ENCODE measurements around the gene GNG7.
A peak's percentile ranks its signal among the peaks of the same experiment; 100 is the strongest.

GNG7 gene

GRCh38 chr19:2700660-2701360 is 1.7 kb downstream of the GNG7 start:
- no peaks in the 10 kb centered on the region for H3K36me3 ChIP-seq (ENCODE audit: control insufficient read depth in 4 of 4, insufficient read depth in 4 of 4, low read length in 3 of 4)
- WGBS (ENCODE audit: insufficient coverage): 94% methylated on average over 26 of the region's 26 CpGs
- H3K27me3 ChIP-seq (replicated peaks in 2 of 5; ENCODE audit: control insufficient read depth in 4 of 5, insufficient read depth in 5 of 5, low read length in 4 of 5): no peaks in the 10 kb centered on the region
- ChIA-PET CTCF (interaction anchor here (1.3 kb wide), 2 partner anchors 18 to 47 kb away, joined by 3 to 4 read pairs; no protein-coding TSS in a partner anchor), POLR2A (no interaction called here)
- DNase-seq: no peak
- peak overlapping the region in 1 of 7 experiments; percentile 73 for H3K4me3 ChIP-seq (ENCODE audit: control insufficient read depth in 1 of 7, extremely low read depth in 1 of 7, insufficient read depth in 4 of 7, low read depth in 2 of 7, low read length in 6 of 7)
- H3K4me1 ChIP-seq (ENCODE audit: control extremely low read depth in 1 of 4, control insufficient read depth in 4 of 4, insufficient read depth in 4 of 4, low read length in 3 of 4): peaks cover 0 to 16% (median 12%) of the 10 kb centered on the region in 4 experiments
- H3K9me3 ChIP-seq (ENCODE audit: control extremely low read depth in 1 of 5, control insufficient read depth in 4 of 5, insufficient read depth in 2 of 5, low read depth in 1 of 5, low read length in 4 of 5): no peaks in the 10 kb centered on the region
- H3K27ac ChIP-seq (ENCODE audit: insufficient read depth in 1 of 2, low read depth in 1 of 2, low read length in 2 of 2, poor library complexity in 1 of 2, severe bottlenecking in 2 of 2): no peak overlapping the region

GRCh38 chr19:2699413-2700140 is 2.9 kb downstream of the GNG7 start:
- DNase-seq: no peak
- Histone ChIP-seq H3K36me3 (ENCODE audit: control insufficient read depth in 4 of 4, insufficient read depth in 4 of 4, low read length in 3 of 4) (no peaks in the 10 kb centered on the region), H3K9me3 (ENCODE audit: control extremely low read depth in 1 of 5, control insufficient read depth in 4 of 5, insufficient read depth in 2 of 5, low read depth in 1 of 5, low read length in 4 of 5) (no peaks in the 10 kb centered on the region), H3K4me3 (ENCODE audit: control insufficient read depth in 1 of 7, extremely low read depth in 1 of 7, insufficient read depth in 4 of 7, low read depth in 2 of 7, low read length in 6 of 7) (no peak overlapping the region), H3K4me1 (ENCODE audit: control extremely low read depth in 1 of 4, control insufficient read depth in 4 of 4, insufficient read depth in 4 of 4, low read length in 3 of 4) (peaks cover 4 to 29% (median 24%) of the 10 kb centered on the region in 4 experiments), H3K27me3 (replicated peaks in 2 of 5; ENCODE audit: control insufficient read depth in 4 of 5, insufficient read depth in 5 of 5, low read length in 4 of 5) (no peaks in the 10 kb centered on the region), H3K27ac (ENCODE audit: insufficient read depth in 1 of 2, low read depth in 1 of 2, low read length in 2 of 2, poor library complexity in 1 of 2, severe bottlenecking in 2 of 2) (no peak overlapping the region)
- ChIA-PET CTCF (interaction anchor here (0.5 to 1.1 kb wide), 2 partner anchors 12 to 82 kb away, joined by 3 to 4 read pairs; no protein-coding TSS in a partner anchor), POLR2A (no interaction called here)
- 91% methylated on average over 13 of the region's 15 CpGs for WGBS (ENCODE audit: insufficient coverage)

- ChIA-PET CTCF (interaction anchor here (1.2 to 1.3 kb wide), 2 partner anchors 12 to 60 kb away, joined by 3 to 4 read pairs; no protein-coding TSS in a partner anchor), POLR2A (interaction anchor here (1.0 kb wide), 1 partner anchor 46 kb away, joined by 3 read pairs; the partner anchor contains the start of gene SLC39A3)
- H3K36me3 ChIP-seq (ENCODE audit: control insufficient read depth in 4 of 4, insufficient read depth in 4 of 4, low read length in 3 of 4): peaks cover 0 to 2% (median 0%) of the 10 kb centered on the region in 4 experiments
- no peaks in the 10 kb centered on the region for H3K9me3 ChIP-seq (ENCODE audit: control extremely low read depth in 1 of 5, control insufficient read depth in 4 of 5, insufficient read depth in 2 of 5, low read depth in 1 of 5, low read length in 4 of 5)
- no peaks in the 10 kb centered on the region for H3K27me3 ChIP-seq (replicated peaks in 2 of 5; ENCODE audit: control insufficient read depth in 4 of 5, insufficient read depth in 5 of 5, low read length in 4 of 5)
- DNase-seq: no peak
- no peak overlapping the region for H3K4me3 ChIP-seq (ENCODE audit: control insufficient read depth in 1 of 7, extremely low read depth in 1 of 7, insufficient read depth in 4 of 7, low read depth in 2 of 7, low read length in 6 of 7)
- H3K27ac ChIP-seq (ENCODE audit: insufficient read depth in 1 of 2, low read depth in 1 of 2, low read length in 2 of 2, poor library complexity in 1 of 2, severe bottlenecking in 2 of 2): peak overlapping the region in 1 of 2 experiments; percentile 63
- peaks cover 4 to 29% (median 22%) of the 10 kb centered on the region in 4 experiments for H3K4me1 ChIP-seq (ENCODE audit: control extremely low read depth in 1 of 4, control insufficient read depth in 4 of 4, insufficient read depth in 4 of 4, low read length in 3 of 4)
- 90% methylated on average over 5 of the region's 5 CpGs for WGBS (ENCODE audit: insufficient coverage)
These were observed 8.3 kb downstream of the GNG7 start for GRCh38 chr19:2694196-2694595.

GRCh38 chr19:2693492-2694160 is 8.9 kb downstream of the GNG7 start:
- Histone ChIP-seq H3K27ac (ENCODE audit: insufficient read depth in 1 of 2, low read depth in 1 of 2, low read length in 2 of 2, poor library complexity in 1 of 2, severe bottlenecking in 2 of 2) (peak overlapping the region in 1 of 2 experiments; percentile 7), H3K27me3 (replicated peaks in 2 of 5; ENCODE audit: control insufficient read depth in 4 of 5, insufficient read depth in 5 of 5, low read length in 4 of 5) (no peaks in the 10 kb centered on the region), H3K36me3 (ENCODE audit: control insufficient read depth in 4 of 4, insufficient read depth in 4 of 4, low read length in 3 of 4) (peaks cover 0 to 2% (median 0%) of the 10 kb centered on the region in 4 experiments), H3K4me1 (ENCODE audit: control extremely low read depth in 1 of 4, control insufficient read depth in 4 of 4, insufficient read depth in 4 of 4, low read length in 3 of 4) (peaks cover 4 to 29% (median 22%) of the 10 kb centered on the region in 4 experiments), H3K9me3 (ENCODE audit: control extremely low read depth in 1 of 5, control insufficient read depth in 4 of 5, insufficient read depth in 2 of 5, low read depth in 1 of 5, low read length in 4 of 5) (no peaks in the 10 kb centered on the region), H3K4me3 (ENCODE audit: control insufficient read depth in 1 of 7, extremely low read depth in 1 of 7, insufficient read depth in 4 of 7, low read depth in 2 of 7, low read length in 6 of 7) (no peak overlapping the region)
- DNase-seq: no peak
- POLR2A ChIA-PET: interaction anchor here (0.7 to 1.0 kb wide), 2 partner anchors 46 to 187 kb away, joined by 3 to 4 read pairs; partner anchors contain the start of gene SLC39A3
- WGBS (ENCODE audit: insufficient coverage): 93% methylated on average over 5 of the region's 12 CpGs
- CTCF ChIA-PET: no interaction called here

GRCh38 chr19:2691951-2692350 is 10.5 kb downstream of the GNG7 start:
- 98% methylated on average over 9 of the region's 9 CpGs for WGBS (ENCODE audit: insufficient coverage)
- Histone ChIP-seq H3K4me3 (ENCODE audit: control insufficient read depth in 1 of 7, extremely low read depth in 1 of 7, insufficient read depth in 4 of 7, low read depth in 2 of 7, low read length in 6 of 7) (no peak overlapping the region), H3K36me3 (ENCODE audit: control insufficient read depth in 4 of 4, insufficient read depth in 4 of 4, low read length in 3 of 4) (peaks cover 0 to 2% (median 0%) of the 10 kb centered on the region in 4 experiments), H3K9me3 (ENCODE audit: control extremely low read depth in 1 of 5, control insufficient read depth in 4 of 5, insufficient read depth in 2 of 5, low read depth in 1 of 5, low read length in 4 of 5) (no peaks in the 10 kb centered on the region), H3K27me3 (replicated peaks in 2 of 5; ENCODE audit: control insufficient read depth in 4 of 5, insufficient read depth in 5 of 5, low read length in 4 of 5) (no peaks in the 10 kb centered on the region), H3K4me1 (ENCODE audit: control extremely low read depth in 1 of 4, control insufficient read depth in 4 of 4, insufficient read depth in 4 of 4, low read length in 3 of 4) (peaks cover 4 to 29% (median 22%) of the 10 kb centered on the region in 4 experiments), H3K27ac (ENCODE audit: insufficient read depth in 1 of 2, low read depth in 1 of 2, low read length in 2 of 2, poor library complexity in 1 of 2, severe bottlenecking in 2 of 2) (no peak overlapping the region)
- POLR2A ChIA-PET: no interaction called here
- DNase-seq: no peak
- CTCF ChIA-PET: no interaction called here

GRCh38 chr19:2690856-2691255 is 11.6 kb downstream of the GNG7 start:
- Histone ChIP-seq H3K4me3 (ENCODE audit: control insufficient read depth in 1 of 7, extremely low read depth in 1 of 7, insufficient read depth in 4 of 7, low read depth in 2 of 7, low read length in 6 of 7) (no peak overlapping the region), H3K9me3 (ENCODE audit: control extremely low read depth in 1 of 5, control insufficient read depth in 4 of 5, insufficient read depth in 2 of 5, low read depth in 1 of 5, low read length in 4 of 5) (no peaks in the 10 kb centered on the region), H3K36me3 (ENCODE audit: control insufficient read depth in 4 of 4, insufficient read depth in 4 of 4, low read length in 3 of 4) (peaks cover 0 to 3% (median 1%) of the 10 kb centered on the region in 4 experiments), H3K27me3 (replicated peaks in 2 of 5; ENCODE audit: control insufficient read depth in 4 of 5, insufficient read depth in 5 of 5, low read length in 4 of 5) (no peaks in the 10 kb centered on the region), H3K4me1 (ENCODE audit: control extremely low read depth in 1 of 4, control insufficient read depth in 4 of 4, insufficient read depth in 4 of 4, low read length in 3 of 4) (peaks cover 4 to 24% (median 21%) of the 10 kb centered on the region in 4 experiments), H3K27ac (ENCODE audit: insufficient read depth in 1 of 2, low read depth in 1 of 2, low read length in 2 of 2, poor library complexity in 1 of 2, severe bottlenecking in 2 of 2) (no peak overlapping the region)
- DNase-seq: no peak
- 94% methylated on average over 3 of the region's 11 CpGs for WGBS (ENCODE audit: insufficient coverage)
- ChIA-PET POLR2A (interaction anchor here (0.6 kb wide), 1 partner anchor 49 kb away, joined by 4 read pairs; the partner anchor contains the start of gene SLC39A3), CTCF (interaction anchor here (0.8 to 1.3 kb wide), 3 partner anchors 20 to 60 kb away, joined by 3 read pairs; no protein-coding TSS in a partner anchor)
